HG03280 (cell line): Measurements from ENCODE around the gene EGF.
"Not testable (repeated sequence)": the region's sequence is repeated elsewhere in the genome, so short reads cannot be mapped to it uniquely, and the experiment has no call there.

Experiments used
- ATAC-seq: cut with Tn5 transposase; IDR thresholded peaks from one replicate; pipeline ENCODE4 v1.9.1; 2021; ENCODE audit warnings: mild to moderate bottlenecking, moderate library complexity; ENCODE audit not compliant: unreplicated experiment

EGF gene

GRCh38 chr4:109912706-109913595 is at the start of gene EGF:
Gene EGF (plus strand): TSS chr4:109912883. CDS start chr4:109913336, 453 bp downstream.
- ATAC-seq: no peak

DNA sequence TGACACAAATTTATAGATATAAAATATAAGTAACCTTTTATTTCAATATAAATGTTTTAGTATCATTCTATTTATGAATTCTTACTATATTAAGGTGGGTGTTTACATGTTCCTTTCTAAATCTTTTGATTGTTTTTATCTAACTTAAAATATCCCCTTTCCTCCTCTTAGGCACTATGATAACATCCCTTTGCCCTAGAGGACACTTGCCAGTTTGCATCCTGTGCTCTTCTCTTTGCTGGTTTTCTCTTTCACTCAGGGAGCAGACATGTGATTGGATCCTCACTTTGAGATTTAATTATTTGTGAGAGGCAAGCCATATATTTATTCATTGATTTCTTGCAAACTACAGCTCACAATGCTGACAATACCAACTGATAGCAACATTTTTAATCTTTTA is 48.5 kb upstream of the EGF start:
- ATAC-seq: no peak

DNA sequence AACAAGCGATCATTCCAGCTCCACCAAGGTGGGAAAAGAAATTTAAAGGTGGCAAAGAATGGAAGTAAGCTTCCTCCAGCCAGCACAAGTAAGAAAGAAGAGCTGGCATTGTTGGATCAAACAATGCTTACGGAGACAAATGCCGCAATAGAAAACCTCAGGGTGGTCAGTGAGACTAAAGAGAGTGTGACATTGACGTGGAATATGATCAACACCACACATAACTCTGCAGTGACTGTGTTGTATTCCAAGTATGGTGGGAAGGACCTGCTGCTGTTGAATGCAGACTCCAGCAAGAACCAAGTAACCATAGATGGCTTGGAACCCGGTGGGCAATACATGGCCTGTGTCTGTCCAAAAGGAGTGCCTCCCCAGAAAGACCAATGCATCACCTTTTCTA is 42.6 kb upstream of the EGF start:
- no peak for ATAC-seq

DNA sequence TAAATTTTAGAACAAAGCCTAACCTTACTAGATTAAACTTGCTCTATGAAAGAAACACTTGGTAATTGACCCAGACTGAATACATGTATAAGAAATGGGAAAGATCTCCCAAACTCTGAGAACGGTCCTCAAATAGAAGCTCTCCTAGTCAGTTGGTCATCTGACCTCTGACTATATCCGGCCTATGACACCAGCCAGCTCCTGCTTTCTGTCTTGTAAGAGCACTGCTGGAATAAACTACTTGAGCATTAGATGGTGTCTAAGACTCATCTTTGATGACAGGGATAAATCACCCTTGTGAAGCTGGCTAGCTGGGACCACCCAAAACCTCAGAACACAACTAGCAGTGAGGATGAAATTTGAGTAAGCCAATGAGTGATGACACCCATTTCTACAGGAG is 40.6 kb upstream of the EGF start:
- no peak for ATAC-seq

- ATAC-seq: no peak
Observed at GRCh38 chr4:109872950-109873656, 39.6 kb upstream of the EGF start.

- ATAC-seq: no peak
Observed at GRCh38 chr4:109873791-109874514, 38.7 kb upstream of the EGF start.

DNA sequence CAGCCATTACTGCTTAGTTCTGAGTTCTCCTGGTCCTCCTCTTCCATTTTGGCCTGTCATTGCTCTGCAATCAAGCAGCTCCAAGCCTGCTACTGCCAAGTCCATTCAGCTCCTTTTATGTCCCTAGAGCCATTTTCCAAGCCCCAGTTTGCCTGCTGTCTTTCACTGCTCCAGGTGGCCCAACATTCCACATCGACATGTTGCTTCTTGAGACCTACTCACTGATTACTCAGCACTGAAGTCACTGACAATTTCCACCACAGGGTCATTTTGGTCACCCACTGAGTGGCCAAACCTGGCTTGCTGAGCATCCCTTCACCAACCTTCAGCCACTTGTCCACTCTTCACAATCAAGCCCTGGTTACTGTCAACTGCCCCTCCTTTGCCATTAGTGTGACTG is 37.6 kb upstream of the EGF start:
- no peak for ATAC-seq

GRCh38 chr4:109875553-109875952 is 37.1 kb upstream of the EGF start:
- not testable (repeated sequence) for ATAC-seq

GRCh38 chr4:109876634-109877265 is 35.9 kb upstream of the EGF start:
- ATAC-seq: no peak

- peak; percentile 75 for ATAC-seq
Observed at GRCh38 chr4:109877400-109877799, 35.3 kb upstream of the EGF start.

- ATAC-seq: no peak
Observed at GRCh38 chr4:109878355-109878754, 34.3 kb upstream of the EGF start.

GRCh38 chr4:109879081-109879480 is 33.6 kb upstream of the EGF start:
- no peak for ATAC-seq

DNA sequence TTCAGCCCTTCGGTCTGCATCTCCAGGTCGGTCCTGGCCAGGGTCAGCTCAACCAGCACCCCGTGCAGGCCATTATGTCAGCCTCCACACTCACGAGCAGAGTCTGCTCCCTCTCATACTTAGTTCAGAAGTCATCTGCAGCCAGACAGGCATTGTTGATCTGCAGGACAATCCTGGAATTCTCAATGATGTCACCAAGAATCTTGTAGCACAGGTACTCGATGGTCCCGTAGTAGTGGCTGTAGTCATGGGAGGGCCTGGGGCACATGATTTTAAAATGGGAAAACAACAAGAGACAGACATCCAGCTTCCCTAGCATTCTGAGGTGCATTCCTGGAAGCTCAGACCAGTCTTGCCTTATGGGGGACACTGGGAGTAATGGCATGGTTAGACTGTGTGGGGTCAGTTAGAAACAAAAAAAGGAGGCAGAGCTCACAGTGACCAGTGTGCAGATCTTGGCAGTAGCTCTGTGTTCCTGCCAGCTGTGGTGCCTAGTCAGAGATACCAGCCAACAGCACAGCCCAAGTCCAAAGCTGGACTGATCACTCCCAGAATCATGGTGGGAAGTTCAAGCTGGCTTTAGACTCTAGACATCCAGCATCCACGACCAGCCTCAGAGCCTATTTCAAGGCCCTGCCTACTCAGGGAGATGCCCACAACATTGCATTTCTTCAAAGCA is 32.9 kb upstream of the EGF start:
- ATAC-seq: no peak

DNA sequence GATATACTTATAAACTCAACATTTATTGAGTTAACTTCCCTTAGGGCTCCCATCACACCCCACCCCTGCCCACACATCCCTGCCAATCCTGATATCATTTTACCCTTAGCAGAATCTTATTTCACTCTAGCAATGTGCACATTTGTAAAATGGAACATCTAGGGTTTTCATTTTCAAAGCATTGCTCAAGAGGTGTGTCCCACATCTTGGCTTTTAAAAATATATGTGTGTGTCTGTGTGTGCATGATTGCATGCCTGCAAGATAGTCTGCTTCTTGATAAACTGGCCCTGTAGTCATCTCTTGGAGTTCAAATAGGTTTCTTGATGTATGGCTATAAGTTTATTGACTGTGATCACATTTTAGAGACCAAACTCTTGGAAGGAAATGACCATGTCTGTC is 26.4 kb upstream of the EGF start:
- ATAC-seq: no peak

DNA sequence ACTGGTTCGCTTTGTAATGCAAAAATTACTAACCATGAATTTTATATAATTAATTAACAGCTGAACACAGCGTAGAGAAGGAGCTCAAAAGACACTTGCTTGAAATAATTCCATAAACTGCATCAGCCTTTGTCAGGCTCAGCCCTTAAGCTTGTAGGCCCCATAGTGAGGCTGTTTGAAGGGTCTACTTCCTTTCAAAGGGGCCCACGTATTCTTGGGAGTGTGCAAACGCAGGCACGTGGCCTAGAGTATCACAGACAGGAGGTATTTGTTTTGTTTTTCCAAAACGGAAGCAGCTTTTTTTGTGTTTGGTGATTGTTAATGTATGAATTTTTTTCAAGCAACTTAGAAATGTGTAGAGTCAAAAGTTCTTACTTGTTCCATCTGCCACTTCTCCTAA is 25.6 kb upstream of the EGF start:
- ATAC-seq: no peak

- ATAC-seq: no peak
Observed at GRCh38 chr4:109890076-109890475, 22.6 kb upstream of the EGF start.

DNA sequence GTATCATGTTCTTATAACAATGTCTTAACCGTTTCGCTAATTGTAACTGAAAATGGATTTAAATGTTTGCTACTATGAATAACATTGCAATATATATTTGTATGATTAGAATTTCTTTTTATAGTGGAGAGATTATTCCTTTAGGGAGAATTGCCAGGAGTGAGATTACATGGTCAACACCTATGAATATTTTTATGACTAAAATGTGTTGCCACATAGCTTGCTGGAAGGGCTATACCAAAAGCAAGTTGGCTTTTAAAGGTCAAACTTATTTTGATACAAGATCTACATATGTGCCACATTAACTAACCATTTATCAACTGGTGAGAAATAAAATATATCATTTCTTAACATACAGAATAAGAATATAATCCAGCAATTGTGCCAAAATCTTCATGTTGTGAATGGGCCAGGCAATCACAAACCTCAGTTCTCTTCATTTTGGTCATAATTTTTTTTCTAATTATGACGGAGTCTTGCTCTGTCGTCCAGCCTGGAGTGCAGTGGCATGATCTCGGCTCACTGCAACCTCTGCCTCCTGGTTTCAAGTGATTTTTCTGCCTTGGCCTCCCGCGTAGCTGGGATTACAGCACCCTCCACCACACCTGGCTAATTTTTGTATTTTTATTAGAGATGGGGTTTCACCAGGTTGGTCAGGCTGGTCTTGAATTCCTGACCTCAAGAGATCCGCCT is 10.0 kb upstream of the EGF start:
- no peak for ATAC-seq

DNA sequence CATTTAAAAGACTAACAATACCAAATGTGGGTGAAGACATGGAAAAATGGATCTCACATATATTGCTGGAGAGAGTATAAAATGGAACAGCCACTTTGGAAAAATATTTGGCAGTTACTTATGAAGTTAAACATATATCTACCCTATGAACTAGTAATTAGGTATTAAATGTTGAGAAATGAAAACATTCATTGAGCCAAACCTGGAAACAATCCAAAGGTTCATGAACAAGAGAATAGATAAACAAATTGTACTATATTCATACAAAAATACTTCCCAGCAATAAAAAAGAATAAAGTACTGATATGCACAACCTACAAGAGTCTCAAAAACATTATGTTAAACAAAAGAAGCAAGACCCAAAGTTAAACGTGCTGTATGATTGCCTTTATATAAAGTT is 4.0 kb upstream of the EGF start:
- ATAC-seq: no peak

- no peak for ATAC-seq
Observed at GRCh38 chr4:109910256-109910655, 2.4 kb upstream of the EGF start.
